Activated CD4-positive, alpha-beta T cell treated with anti-CD3 and anti-CD28 coated beads, Interleukin-2, amount 50 U/mL, for 24 hours (primary cell): Measurements from ENCODE around the gene JMJD8.

Experiments
- DNase-seq, 2 donors: peaks; one replicate each; pipeline ENCODE4 v3.0.0-alpha.2; 2020; ENCODE audit warnings: low read depth in 1 of 2, low spot score in 1 of 2

Gene JMJD8

GRCh38 chr16:677316-678190 lies 6.6 kb downstream of the JMJD8 start:
- DNase-seq: no peak

GRCh38 chr16:676913-677312 lies 7.2 kb downstream of the JMJD8 start:
- no peak for DNase-seq

- DNase-seq: no peak
Measured at GRCh38 chr16:676565-676902, 7.6 kb downstream of the JMJD8 start.

GRCh38 chr16:675884-676564 lies 8.1 kb downstream of the JMJD8 start:
- DNase-seq: no peak

- no peak for DNase-seq
Measured at GRCh38 chr16:674968-675883, 8.9 kb downstream of the JMJD8 start, which contains the start of gene RHBDL1. TSS of gene RHBDL1 (plus strand) at chr16:675671. CDS start at chr16:675791, 120 bp downstream.

- no peak for DNase-seq
Measured at GRCh38 chr16:674214-674881, 9.8 kb downstream of the JMJD8 start.

- DNase-seq: no peak
Measured at GRCh38 chr16:673399-673991, 10.6 kb downstream of the JMJD8 start.

GRCh38 chr16:672851-673250 lies 11.3 kb downstream of the JMJD8 start:
- no peak for DNase-seq

- no peak for DNase-seq
Measured at GRCh38 chr16:672371-672770, 11.8 kb downstream of the JMJD8 start.

GRCh38 chr16:671353-672131 lies 12.6 kb downstream of the JMJD8 start:
- DNase-seq: no peak

GRCh38 chr16:670485-671352 lies 13.4 kb downstream of the JMJD8 start:
- no peak for DNase-seq

- no peak for DNase-seq
Measured at GRCh38 chr16:669666-670065, 14.5 kb downstream of the JMJD8 start.

GRCh38 chr16:668519-669171 lies 15.5 kb downstream of the JMJD8 start:
- DNase-seq: no peak

- DNase-seq: peak; percentile 85 to 88
Measured at GRCh38 chr16:667780-668518, 16.2 kb downstream of the JMJD8 start, which contains the start of gene RHOT2. TSS of gene RHOT2 (plus strand) at chr16:668132. CDS start at chr16:668200, 68 bp downstream.

GRCh38 chr16:667113-667779 lies 16.9 kb downstream of the JMJD8 start:
- DNase-seq: no peak

- no peak for DNase-seq
Measured at GRCh38 chr16:666572-666971, 17.6 kb downstream of the JMJD8 start.

- DNase-seq: no peak
Measured at GRCh38 chr16:662597-662996, 21.5 kb downstream of the JMJD8 start.
